ENCODE measurements around the gene MT1G.

MT1G gene

GRCh38 chr16:56702836-56703235 is 35.0 kb upstream of the MT1G start:
- H3K9ac ChIP-seq (ENCODE audit: low read depth, low read length, poor library complexity, severe bottlenecking): no peak overlapping the region
- H3K36me3 ChIP-seq (ENCODE audit: insufficient read depth, low read length): no peaks in the 10 kb centered on the region
- peak overlapping the region; percentile 65 for H2AFZ ChIP-seq (ENCODE audit: low read length)

GRCh38 chr16:56701534-56701933 is 33.7 kb upstream of the MT1G start:
- Histone ChIP-seq H2AFZ (ENCODE audit: low read length) (peak overlapping the region; percentile 57), H3K4me1 (ENCODE audit: insufficient read depth, low read length, poor library complexity, severe bottlenecking) (no peaks in the 10 kb centered on the region), H3K9me2 (replicated peaks; ENCODE audit: low read depth, low read length) (no peaks in the 10 kb centered on the region), H3K9me3 (ENCODE audit: insufficient read depth, low read depth, low read length) (peaks cover 5% of the 10 kb centered on the region; the same call in 1 of the 2 replicates), H3K9ac (ENCODE audit: low read depth, low read length, poor library complexity, severe bottlenecking) (no peak overlapping the region), H3K27me3 (ENCODE audit: insufficient read depth, low read length, poor library complexity, severe bottlenecking) (no peaks in the 10 kb centered on the region), H3F3A (ENCODE audit: low read depth) (no peaks in the 10 kb centered on the region), H3K4me2 (ENCODE audit: low read depth, low read length, poor library complexity, severe bottlenecking) (no peak overlapping the region), H3K36me3 (ENCODE audit: insufficient read depth, low read length) (no peaks in the 10 kb centered on the region), H4K20me1 (ENCODE audit: insufficient read depth, low read length, poor library complexity, severe bottlenecking) (no peaks in the 10 kb centered on the region), H3K79me2 (ENCODE audit: insufficient read depth, low read length) (no peaks in the 10 kb centered on the region), H3K4me3 (ENCODE audit: low read length, poor library complexity, severe bottlenecking) (no peak overlapping the region)
- TF ChIP-seq EZH2phosphoT487 (IDR thresholded peaks at IDR 0.05; ENCODE audit: borderline replicate concordance): no peak
- TF ChIP-seq CTCF (conservative IDR thresholded peaks at IDR 0.05; ENCODE audit: low read length): no peak

More at GRCh38 chr16:56702836-56703235, 35.0 kb upstream of the MT1G start:
- H3K9me2 ChIP-seq (replicated peaks; ENCODE audit: low read depth, low read length): no peaks in the 10 kb centered on the region
- no peaks in the 10 kb centered on the region for H3K4me1 ChIP-seq (ENCODE audit: insufficient read depth, low read length, poor library complexity, severe bottlenecking)
- no peaks in the 10 kb centered on the region for H3K27me3 ChIP-seq (ENCODE audit: insufficient read depth, low read length, poor library complexity, severe bottlenecking)
- TF ChIP-seq CTCF (conservative IDR thresholded peaks at IDR 0.05; ENCODE audit: low read length) (no peak), EZH2phosphoT487 (IDR thresholded peaks at IDR 0.05; ENCODE audit: borderline replicate concordance) (no peak)
- H4K20me1 ChIP-seq (ENCODE audit: insufficient read depth, low read length, poor library complexity, severe bottlenecking): no peaks in the 10 kb centered on the region
- H3K9me3 ChIP-seq (ENCODE audit: insufficient read depth, low read depth, low read length): no peaks in the 10 kb centered on the region
- H3K4me2 ChIP-seq (ENCODE audit: low read depth, low read length, poor library complexity, severe bottlenecking): no peak overlapping the region
- no peaks in the 10 kb centered on the region for H3F3A ChIP-seq (ENCODE audit: low read depth)
- no peak overlapping the region for H3K4me3 ChIP-seq (ENCODE audit: low read length, poor library complexity, severe bottlenecking)
- no peaks in the 10 kb centered on the region for H3K79me2 ChIP-seq (ENCODE audit: insufficient read depth, low read length)

- Histone ChIP-seq H3K9me2 (replicated peaks; ENCODE audit: low read depth, low read length) (no peaks in the 10 kb centered on the region), H2AFZ (ENCODE audit: low read length) (no peak overlapping the region), H3K27me3 (ENCODE audit: insufficient read depth, low read length, poor library complexity, severe bottlenecking) (no peaks in the 10 kb centered on the region), H3K9me3 (ENCODE audit: insufficient read depth, low read depth, low read length) (peaks cover 5% of the 10 kb centered on the region; the same call in 1 of the 2 replicates), H3K4me3 (ENCODE audit: low read length, poor library complexity, severe bottlenecking) (no peak overlapping the region), H3K79me2 (ENCODE audit: insufficient read depth, low read length) (no peaks in the 10 kb centered on the region), H3K4me2 (ENCODE audit: low read depth, low read length, poor library complexity, severe bottlenecking) (no peak overlapping the region), H3K36me3 (ENCODE audit: insufficient read depth, low read length) (no peaks in the 10 kb centered on the region), H3K4me1 (ENCODE audit: insufficient read depth, low read length, poor library complexity, severe bottlenecking) (no peaks in the 10 kb centered on the region), H3F3A (ENCODE audit: low read depth) (no peaks in the 10 kb centered on the region), H3K9ac (ENCODE audit: low read depth, low read length, poor library complexity, severe bottlenecking) (no peak overlapping the region), H4K20me1 (ENCODE audit: insufficient read depth, low read length, poor library complexity, severe bottlenecking) (no peaks in the 10 kb centered on the region)
- no peak for TF ChIP-seq EZH2phosphoT487 (IDR thresholded peaks at IDR 0.05; ENCODE audit: borderline replicate concordance)
Measured at GRCh38 chr16:56700631-56701030, 32.8 kb upstream of the MT1G start.

- Histone ChIP-seq H3K36me3 (ENCODE audit: insufficient read depth, low read length) (no peaks in the 10 kb centered on the region), H2AFZ (ENCODE audit: low read length) (no peak overlapping the region), H3K9ac (ENCODE audit: low read depth, low read length, poor library complexity, severe bottlenecking) (no peak overlapping the region), H3F3A (ENCODE audit: low read depth) (no peaks in the 10 kb centered on the region), H3K4me1 (ENCODE audit: insufficient read depth, low read length, poor library complexity, severe bottlenecking) (no peaks in the 10 kb centered on the region), H3K9me3 (ENCODE audit: insufficient read depth, low read depth, low read length) (peaks cover 5% of the 10 kb centered on the region; the same call in 1 of the 2 replicates), H4K20me1 (ENCODE audit: insufficient read depth, low read length, poor library complexity, severe bottlenecking) (no peaks in the 10 kb centered on the region), H3K4me3 (ENCODE audit: low read length, poor library complexity, severe bottlenecking) (no peak overlapping the region), H3K4me2 (ENCODE audit: low read depth, low read length, poor library complexity, severe bottlenecking) (no peak overlapping the region), H3K9me2 (replicated peaks; ENCODE audit: low read depth, low read length) (no peaks in the 10 kb centered on the region), H3K79me2 (ENCODE audit: insufficient read depth, low read length) (no peaks in the 10 kb centered on the region), H3K27me3 (ENCODE audit: insufficient read depth, low read length, poor library complexity, severe bottlenecking) (no peaks in the 10 kb centered on the region)
- TF ChIP-seq EZH2phosphoT487 (IDR thresholded peaks at IDR 0.05; ENCODE audit: borderline replicate concordance) (no peak), CTCF (conservative IDR thresholded peaks at IDR 0.05; ENCODE audit: low read length) (no peak)
Measured at GRCh38 chr16:56700195-56700594, 32.3 kb upstream of the MT1G start.

Measured in Loucy (cell line).